Measurements from ENCODE around the gene SFXN2.
"Not testable (repeated sequence)": the region's sequence is repeated elsewhere in the genome, so short reads cannot be mapped to it uniquely, and the experiment has no call there.

Gene SFXN2

GRCh38 chr10:102735065-102735562, 20.7 kb downstream of the SFXN2 start:
- no peak for TF ChIP-seq CTCF (IDR thresholded peaks at IDR 0.05; ENCODE audit: low read depth, low read length)

GRCh38 chr10:102738692-102739121, 24.3 kb downstream of the SFXN2 start:
- TF ChIP-seq CTCF (IDR thresholded peaks at IDR 0.05; ENCODE audit: low read depth, low read length): no peak
- H3K4me3 ChIP-seq (ENCODE audit: low read depth, low read length): no peak overlapping the region

More at GRCh38 chr10:102735065-102735562, 20.7 kb downstream of the SFXN2 start:
- no peak overlapping the region for H3K4me3 ChIP-seq (ENCODE audit: low read depth, low read length)

- no peak for TF ChIP-seq CTCF (IDR thresholded peaks at IDR 0.05; ENCODE audit: low read depth, low read length)
Observed at GRCh38 chr10:102740229-102740628, 25.8 kb downstream of the SFXN2 start.

GRCh38 chr10:102741726-102742237, 27.3 kb downstream of the SFXN2 start:
- TF ChIP-seq CTCF (IDR thresholded peaks at IDR 0.05; ENCODE audit: low read depth, low read length): no peak
- H3K4me3 ChIP-seq (ENCODE audit: low read depth, low read length): no peak overlapping the region

More at GRCh38 chr10:102740229-102740628, 25.8 kb downstream of the SFXN2 start:
- no peak overlapping the region for H3K4me3 ChIP-seq (ENCODE audit: low read depth, low read length)

- H3K4me3 ChIP-seq (ENCODE audit: low read depth, low read length): not testable (repeated sequence)
Observed at GRCh38 chr10:102742313-102742712, 27.9 kb downstream of the SFXN2 start.

- no peak for TF ChIP-seq CTCF (IDR thresholded peaks at IDR 0.05; ENCODE audit: low read depth, low read length)
- H3K4me3 ChIP-seq (ENCODE audit: low read depth, low read length): no peak overlapping the region
Observed at GRCh38 chr10:102743078-102743587, 28.7 kb downstream of the SFXN2 start.

GRCh38 chr10:102743588-102744373, 29.3 kb downstream of the SFXN2 start, which contains the start of gene WBP1L:
Gene WBP1L (plus strand): TSS chr10:102743948. CDS start chr10:102744054, 106 bp downstream.
- peak within 1 kb of the TSS; percentile 99 for H3K4me3 ChIP-seq (ENCODE audit: low read depth, low read length)
- TF ChIP-seq CTCF (IDR thresholded peaks at IDR 0.05; ENCODE audit: low read depth, low read length): no peak

Measured in WI38 (cell line).